ENCODE measurements around the gene TXNDC2. TPM values are rescaled to one million over a fixed set of nuclear protein-coding genes. Genes with fewer than 3 reads are reported as not detected.

The TXNDC2 gene
- total and polyA plus RNA-seq, 2 of the 4 experiments (the other 2 are of a cell fraction), result 0.18 TPM; not detected in 1

GRCh38 chr18:9876212-9876866 lies 9.4 kb upstream of the TXNDC2 start:
- Histone ChIP-seq H3K4me1 (ENCODE audit: control insufficient read depth, insufficient read depth, low read length) (peaks cover 3% of the 10 kb centered on the region), H3K9ac (ENCODE audit: low read depth, low read length) (peak overlapping the region; percentile 65; the same call in 1 of the 2 replicates), H3K4ac (ENCODE audit: low read depth, low read length) (peak overlapping the region; percentile 81), H3K14ac (replicated peaks; ENCODE audit: low read depth, low read length) (peak overlapping the region; percentile 54; the same call in 1 of the 2 replicates), H3K79me1 (ENCODE audit: low read depth in 1 of 2, low read length in 2 of 2) (no peaks in the 10 kb centered on the region), H4K91ac (ENCODE audit: insufficient read depth, low read depth, low read length) (peak overlapping the region; percentile 66), H3K9me3 (ENCODE audit: control insufficient read depth, insufficient read depth, low read length) (no peaks in the 10 kb centered on the region), H3K56ac (ENCODE audit: extremely low read depth, insufficient read depth, low read length) (no peak overlapping the region), H3K4me2 (ENCODE audit: low read depth, low read length) (peak overlapping the region; percentile 84), H3K4me3 (ENCODE audit: insufficient read depth, low read depth, low read length) (peak overlapping the region; percentile 39; the same call in 1 of the 2 replicates), H4K20me1 (ENCODE audit: insufficient read depth, low read length) (no peaks in the 10 kb centered on the region), H2BK120ac (ENCODE audit: low read depth, low read length) (peak overlapping the region; percentile 93), H2BK15ac (ENCODE audit: low read depth, low read length) (0 out of 3 replicates have a peak overlapping the region, but pooled peaks have one; percentile 30), H3K36me3 (ENCODE audit: control insufficient read depth, insufficient read depth, low read length) (no peaks in the 10 kb centered on the region), H2BK5ac (ENCODE audit: low read depth, low read length, poor library complexity, severe bottlenecking) (peak overlapping the region; percentile 98), H2AFZ (replicated peaks; ENCODE audit: low read length, poor library complexity) (no peak overlapping the region), H3K9me1 (ENCODE audit: insufficient read depth, low read length) (no peaks in the 10 kb centered on the region), H3K27ac (ENCODE audit: insufficient read depth, low read length) (peak overlapping the region; percentile 82; the same call in 1 of the 2 replicates), H3K18ac (ENCODE audit: low read depth, low read length) (peak overlapping the region; percentile 86), H2AK9ac (replicated peaks; ENCODE audit: low read depth, low read length, poor library complexity) (no peak overlapping the region), H3K23ac (ENCODE audit: low read depth, low read length) (peak overlapping the region; percentile 23; the same call in 1 of the 2 replicates), H2BK20ac (ENCODE audit: low read depth, low read length) (peak overlapping the region; percentile 67), H4K5ac (ENCODE audit: low read depth, low read length) (peak overlapping the region; percentile 86; the same call in 1 of the 2 replicates), H3K27me3 (ENCODE audit: control insufficient read depth, insufficient read depth, low read length) (no peaks in the 10 kb centered on the region), H2AK5ac (ENCODE audit: low read depth, low read length) (peak overlapping the region; percentile 27), H4K8ac (ENCODE audit: low read depth in 2 of 2, low read length in 2 of 2) (peak overlapping the region; percentile 26 to 97; a peak in 3 of 4 replicates)
- intact Hi-C loops (cut with micrococcal nuclease) (loop anchor here (10.0 kb wide), 1 partner anchor 58 kb away; no protein-coding TSS in a partner anchor), in situ Hi-C loops (cut with MboI; ENCODE audit: low sequenced_read_pairs) (no loop called here), dilution Hi-C loops (cut with HindIII; ENCODE audit: low sequenced_read_pairs, unreplicated experiment) (no loop called here)
- CTCF ChIA-PET, result no interaction called here
- no CpG with 5 or more reads among the region's 2 CpGs for WGBS, 2 experiments (ENCODE audit: extremely low coverage in 2 of 2, insufficient read length in 1 of 2)
- ATAC-seq (ENCODE audit: low read depth) (no peak), DNase-seq (no peak)
- BruUV-seq (replicated peaks), result no TSS peak
- POLR2A ChIA-PET (ENCODE audit: unreplicated experiment), result interaction anchor here (0.6 kb wide), 2 partner anchors 14 to 264 kb away, joined by 3 read pairs; no protein-coding TSS in a partner anchor
- TF ChIP-seq MXI1 (IDR thresholded peaks at IDR 0.05; ENCODE audit: borderline replicate concordance, low read depth, low read length) (no peak), MAZ (IDR thresholded peaks at IDR 0.05; ENCODE audit: borderline replicate concordance, low read depth, low read length) (no peak), RAD21 (IDR thresholded peaks at IDR 0.05; ENCODE audit: low read length) (no peak), USF2 (IDR thresholded peaks at IDR 0.05; ENCODE audit: low read depth, low read length) (no peak), CEBPB (IDR thresholded peaks at IDR 0.05; ENCODE audit: low read depth, low read length) (no peak), ELK1 (IDR thresholded peaks at IDR 0.05; ENCODE audit: borderline replicate concordance, low read depth, low read length) (no peak), CHD1 (IDR thresholded peaks at IDR 0.05; ENCODE audit: low read depth, low read length) (no peak), POLR2A (IDR thresholded peaks at IDR 0.05; ENCODE audit: low read depth, low read length) (no peak), CTCF (conservative IDR thresholded peaks at IDR 0.05; ENCODE audit: low read depth, low read length) (no peak), FOS (IDR thresholded peaks at IDR 0.05; ENCODE audit: low read depth, low read length) (no peak), NFE2L2 (IDR thresholded peaks at IDR 0.05; ENCODE audit: low read depth, low read length) (no peak), SMC3 (IDR thresholded peaks at IDR 0.05; ENCODE audit: low read depth, low read length) (no peak), MAFK (IDR thresholded peaks at IDR 0.05; ENCODE audit: low read depth, low read length) (no peak), RFX5 (IDR thresholded peaks at IDR 0.05; ENCODE audit: low read depth, low read length) (no peak), RCOR1 (IDR thresholded peaks at IDR 0.05; ENCODE audit: insufficient replicate concordance, low read length) (no peak)
